Measurements from ENCODE around the gene USP36. TPM values are rescaled to one million over a fixed set of nuclear protein-coding genes. Genes with fewer than 3 reads are reported as not detected.
A peak's percentile ranks its signal among the peaks of the same experiment; 100 is the strongest.
"Not testable (repeated sequence)": the region's sequence is repeated elsewhere in the genome, so short reads cannot be mapped to it uniquely, and the experiment has no call there.

The USP36 gene
- total RNA-seq, 1 donor from 2014 or later = 21.9 TPM

GRCh38 chr17:78791840-78792709 is 48.5 kb downstream of the USP36 start:
- DNase-seq (ENCODE audit: low spot score) = no peak

GRCh38 chr17:78790552-78790951 is 50.1 kb downstream of the USP36 start:
- DNase-seq (ENCODE audit: low spot score) = no peak

- DNase-seq (ENCODE audit: low spot score) = no peak
Observed at GRCh38 chr17:78789663-78790181, 50.9 kb downstream of the USP36 start.

GRCh38 chr17:78789149-78789662 is 51.4 kb downstream of the USP36 start:
- DNase-seq (ENCODE audit: low spot score) = no peak

- DNase-seq (ENCODE audit: low spot score) = no peak
Observed at GRCh38 chr17:78788451-78788850, 52.2 kb downstream of the USP36 start.

GRCh38 chr17:78787444-78787843 is 53.2 kb downstream of the USP36 start:
- DNase-seq (ENCODE audit: low spot score) = no peak

- no peak for DNase-seq (ENCODE audit: low spot score)
Observed at GRCh38 chr17:78785663-78786057, 55.0 kb downstream of the USP36 start.

- DNase-seq (ENCODE audit: low spot score) = no peak
Observed at GRCh38 chr17:78785011-78785662, 55.5 kb downstream of the USP36 start.

GRCh38 chr17:78784352-78784751 is 56.3 kb downstream of the USP36 start:
- DNase-seq (ENCODE audit: low spot score) = no peak

- no peak for DNase-seq (ENCODE audit: low spot score)
Observed at GRCh38 chr17:78783711-78784324, 56.8 kb downstream of the USP36 start.

GRCh38 chr17:78781893-78782304 is 58.7 kb downstream of the USP36 start, which contains the start of gene CYTH1:
Gene CYTH1 (minus strand): TSS chr17:78782273. CDS start chr17:78782223, 50 bp downstream.
- no peak for DNase-seq (ENCODE audit: low spot score)

- no peak for DNase-seq (ENCODE audit: low spot score)
Observed at GRCh38 chr17:78781104-78781892, 59.3 kb downstream of the USP36 start.

- no peak for DNase-seq (ENCODE audit: low spot score)
Observed at GRCh38 chr17:78780335-78780734, 60.3 kb downstream of the USP36 start.

- no peak for DNase-seq (ENCODE audit: low spot score)
Observed at GRCh38 chr17:78779850-78780249, 60.8 kb downstream of the USP36 start.

- DNase-seq (ENCODE audit: low spot score) = not testable (repeated sequence)
Observed at GRCh38 chr17:78779286-78779651, 61.3 kb downstream of the USP36 start.

- no peak for DNase-seq (ENCODE audit: low spot score)
Observed at GRCh38 chr17:78777881-78778280, 62.7 kb downstream of the USP36 start.

GRCh38 chr17:78774956-78775571 is 65.5 kb downstream of the USP36 start:
- DNase-seq (ENCODE audit: low spot score) = no peak

- peak; percentile 52 for DNase-seq (ENCODE audit: low spot score)
Observed at GRCh38 chr17:78774453-78774852, 66.2 kb downstream of the USP36 start.

- no peak for DNase-seq (ENCODE audit: low spot score)
Observed at GRCh38 chr17:78771758-78772382, 68.7 kb downstream of the USP36 start.

GRCh38 chr17:78769196-78769773 is 71.3 kb downstream of the USP36 start:
- DNase-seq (ENCODE audit: low spot score) = no peak

Data from umbilical cord (tissue), 2 donors.